Colonic mucosa (tissue), 4 donors: Measurements from ENCODE around the gene SMG1. TPM values are rescaled to one million over a fixed set of nuclear protein-coding genes. Genes with fewer than 3 reads are reported as not detected.

Experiments used
- DNase-seq: peaks from one replicate; pipeline ENCODE4 v3.0.0-alpha.2; 2020
- H3K27ac ChIP-seq: fragments of 200-600 bp; one replicate; pipeline ENCODE4 v1.8.0; 2021
- H3K27me3 ChIP-seq: fragments of 200-600 bp; one replicate; pipeline ENCODE4 v1.8.0; 2021
- H3K36me3 ChIP-seq: fragments of 200-600 bp; one replicate; pipeline ENCODE4 v1.8.0; 2021
- H3K4me1 ChIP-seq: fragments of 200-600 bp; one replicate; pipeline ENCODE4 v1.8.0; 2021; ENCODE audit warnings: mild to moderate bottlenecking
- H3K4me3 ChIP-seq: fragments of 200-600 bp; one replicate; pipeline ENCODE4 v1.8.0; 2021
- H3K9ac ChIP-seq, 2 donors: one replicate each; pipeline ENCODE4 v1.7.0; 2013; ENCODE audit warnings: control low read depth in 2 of 2, low read depth in 2 of 2, low read length in 2 of 2
- H3K9me3 ChIP-seq: fragments of 200-600 bp; one replicate; pipeline ENCODE4 v1.8.0; 2021
- CTCF ChIP-seq: fragments of 200-600 bp; IDR thresholded peaks from one replicate; pipeline ENCODE4 v1.8.0; 2022; ENCODE audit warnings: antibody characterized with exemption, mild to moderate bottlenecking
- intact Hi-C: fragments of 100-400 bp; cut with DNase I; formaldehyde crosslinking; loops from one replicate; pipeline ENCODE4 v1.14.1; 2022
- total RNA-seq, 2 donors: library from RNA; stranded (reverse); fragmentation: NEBNext Ultra II Directional in 1 of 2; extraction: Animal tissue kit (Norgen Biotek cat#: 25700) in 1 of 2; gene quantifications; one replicate each; pipeline ENCODE4 v1.2.1, GENCODE V29; 2021
- donor health status: healthy.
- donor health status: DM: no; HTN: no; CAD: no.
- donor health status: DM: no; HTN: no; CAD: no.

Gene SMG1
- total RNA-seq, 2 donors from 2014 or later, result 73.6 to 83.3 TPM

- TF ChIP-seq CTCF, result no peak
- peaks cover 4% of the 10 kb centered on the region for H3K4me1 ChIP-seq
- intact Hi-C loops, result no loop called here
Observed at GRCh38 chr16:18800775-18801144, 125.4 kb downstream of the SMG1 start.

GRCh38 chr16:18800293-18800692 is 125.9 kb downstream of the SMG1 start:
- DNase-seq, result no peak
- no peaks in the 10 kb centered on the region for H3K27me3 ChIP-seq
- H3K4me3 ChIP-seq, result peak overlapping the region; percentile 92
- intact Hi-C loops, result no loop called here
- no peak for TF ChIP-seq CTCF
- H3K27ac ChIP-seq, result peak overlapping the region; percentile 90
- no peaks in the 10 kb centered on the region for H3K9me3 ChIP-seq
- peaks cover 4% of the 10 kb centered on the region for H3K4me1 ChIP-seq
- H3K36me3 ChIP-seq, result peaks cover 5% of the 10 kb centered on the region
- peak overlapping the region; percentile 78 to 99 for H3K9ac ChIP-seq

More at GRCh38 chr16:18800775-18801144, 125.4 kb downstream of the SMG1 start:
- Histone ChIP-seq H3K4me3 (peak overlapping the region; percentile 92), H3K9me3 (no peaks in the 10 kb centered on the region), H3K27ac (peak overlapping the region; percentile 90), H3K36me3 (peaks cover 5% of the 10 kb centered on the region), H3K27me3 (no peaks in the 10 kb centered on the region), H3K9ac (peak overlapping the region; percentile 78 to 99)
- peak; percentile 39 for DNase-seq

- no peak for DNase-seq
- H3K27ac ChIP-seq, result no peak overlapping the region
Observed at GRCh38 chr16:18799500-18799899, 126.7 kb downstream of the SMG1 start.

GRCh38 chr16:18797746-18798145 is 128.5 kb downstream of the SMG1 start:
- Histone ChIP-seq H3K27me3 (no peaks in the 10 kb centered on the region), H3K27ac (no peak overlapping the region), H3K4me3 (no peak overlapping the region), H3K9me3 (no peaks in the 10 kb centered on the region), H3K4me1 (peaks cover 4% of the 10 kb centered on the region), H3K36me3 (peaks cover 5% of the 10 kb centered on the region), H3K9ac (no peak overlapping the region)
- intact Hi-C loops, result no loop called here
- TF ChIP-seq CTCF, result no peak
- DNase-seq, result no peak

More at GRCh38 chr16:18799500-18799899, 126.7 kb downstream of the SMG1 start:
- intact Hi-C loops, result no loop called here
- peaks cover 4% of the 10 kb centered on the region for H3K4me1 ChIP-seq
- peak overlapping the region in 1 of 2 donors; percentile 99 for H3K9ac ChIP-seq
- H3K9me3 ChIP-seq, result no peaks in the 10 kb centered on the region
- H3K4me3 ChIP-seq, result no peak overlapping the region
- no peaks in the 10 kb centered on the region for H3K27me3 ChIP-seq
- no peak for TF ChIP-seq CTCF
- H3K36me3 ChIP-seq, result peaks cover 5% of the 10 kb centered on the region

GRCh38 chr16:18796377-18796776 is 129.8 kb downstream of the SMG1 start:
- intact Hi-C loops, result no loop called here
- Histone ChIP-seq H3K27ac (no peak overlapping the region), H3K27me3 (no peaks in the 10 kb centered on the region), H3K4me3 (no peak overlapping the region), H3K9me3 (no peaks in the 10 kb centered on the region), H3K4me1 (no peaks in the 10 kb centered on the region), H3K9ac (no peak overlapping the region), H3K36me3 (peaks cover 5% of the 10 kb centered on the region)
- DNase-seq, result no peak
- no peak for TF ChIP-seq CTCF
